NCI-H2196 treated with DMSO at 0.1 percent for 48 hours (cell line): ENCODE measurements around the gene THSD4.

ENCODE experiments used
- DNase-seq: peaks from one replicate; lab custom pipeline; 2025; ENCODE audit not compliant: unreplicated experiment; lab: John Stamatoyannopoulos, UW

Gene THSD4

DNA sequence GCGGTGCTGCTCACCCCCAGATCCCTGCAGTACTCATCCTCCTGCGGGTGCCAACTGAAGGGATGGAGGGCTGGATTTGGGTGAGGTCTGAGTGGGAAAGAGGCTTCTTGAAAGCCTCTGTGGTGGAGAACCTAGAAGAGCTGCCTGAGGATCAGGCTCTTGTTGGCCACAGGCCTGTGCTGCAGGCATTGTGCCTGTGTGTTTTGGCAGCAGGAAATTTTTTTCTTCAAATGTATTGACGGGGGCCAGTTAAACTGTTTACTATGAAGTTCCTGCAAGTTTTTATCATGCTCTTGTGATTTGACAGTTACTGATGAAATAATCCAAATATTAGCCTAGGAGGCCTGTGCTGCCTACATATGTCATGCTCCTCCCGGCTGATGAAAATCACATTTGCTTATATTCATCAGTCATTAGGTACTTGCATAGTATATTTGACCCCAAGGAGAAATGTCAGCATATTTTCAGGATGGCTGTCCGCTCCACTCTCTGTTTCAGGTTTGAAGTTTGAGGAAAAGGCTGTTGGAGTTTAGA is 103.1 kb downstream of the THSD4 start:
- no peak for DNase-seq

DNA sequence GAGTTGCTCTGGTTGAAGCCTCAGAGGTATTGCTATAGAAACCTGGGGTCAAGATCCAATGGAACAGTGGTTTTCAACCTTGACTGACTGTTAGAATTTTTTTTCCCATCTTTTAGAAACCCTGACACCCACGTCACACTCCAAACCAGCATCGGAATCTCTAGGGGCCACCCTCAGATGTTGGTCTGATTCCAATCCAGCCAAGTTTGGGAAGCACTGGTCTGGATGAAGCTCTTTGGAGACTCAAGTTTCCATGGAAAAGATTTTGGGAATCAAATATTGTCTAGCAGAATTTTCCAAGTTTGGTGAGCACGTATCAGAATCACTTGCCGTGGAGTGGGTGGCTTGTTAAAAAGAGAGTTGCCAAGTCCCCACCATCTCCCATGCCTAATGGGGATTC is 103.8 kb downstream of the THSD4 start:
- DNase-seq = no peak

DNA sequence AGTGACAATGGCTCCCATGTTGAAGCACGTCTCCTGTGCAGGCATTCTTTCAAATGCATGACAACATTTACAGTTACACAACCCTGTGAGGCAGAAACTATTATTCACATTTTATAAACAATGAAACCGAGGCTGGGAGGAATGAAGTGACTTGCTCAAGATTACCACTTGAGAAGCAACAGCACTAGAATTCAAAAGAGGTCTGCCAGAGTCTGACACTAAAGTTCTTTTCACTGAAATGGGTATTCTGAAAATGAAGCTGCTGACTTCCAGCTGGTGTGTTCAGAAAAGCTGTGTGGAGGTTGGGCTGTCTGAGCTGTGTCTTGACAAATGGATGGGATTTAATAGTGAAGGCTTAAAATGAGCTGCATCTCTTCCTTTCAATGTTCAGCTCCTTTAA is 104.4 kb downstream of the THSD4 start:
- DNase-seq = no peak

DNA sequence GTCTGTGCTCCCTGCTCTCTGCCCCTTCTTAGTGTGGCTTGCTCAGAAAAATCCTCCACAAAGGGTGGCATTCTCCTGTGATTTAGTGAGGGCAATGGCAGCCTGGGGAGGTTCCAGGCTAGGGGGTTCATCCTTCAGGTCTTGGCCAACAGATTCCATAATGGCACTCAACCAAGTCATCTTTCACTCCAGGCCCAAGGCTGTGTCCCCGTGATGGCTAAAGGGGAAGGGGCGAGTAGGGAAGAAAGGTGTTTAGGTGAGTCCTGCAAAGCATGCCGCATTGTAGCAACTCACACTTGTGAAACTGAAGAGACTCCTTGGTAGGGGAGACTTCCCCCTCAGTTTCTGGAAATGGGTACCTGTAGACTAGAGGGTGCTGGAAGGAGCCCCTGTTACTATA is 105.6 kb downstream of the THSD4 start:
- no peak for DNase-seq

DNA sequence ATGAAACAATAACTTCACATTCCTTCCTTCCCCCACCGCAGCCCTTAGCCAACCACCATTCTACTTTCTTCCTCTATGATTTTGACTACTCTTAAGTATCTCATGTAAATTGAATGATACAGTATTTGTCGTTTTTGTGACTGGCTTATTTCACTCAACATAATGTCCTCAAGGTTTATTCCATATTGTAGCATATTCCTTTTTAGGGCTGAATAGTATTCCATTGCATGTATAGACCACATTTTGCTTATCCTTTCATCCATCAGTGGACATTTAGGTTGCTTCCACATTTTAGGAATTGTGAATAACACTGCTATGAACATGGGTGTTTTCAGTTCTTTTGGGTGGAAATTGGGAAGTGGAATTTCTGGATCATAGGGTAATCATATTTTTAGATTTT is 106.1 kb downstream of the THSD4 start:
- DNase-seq = no peak

DNA sequence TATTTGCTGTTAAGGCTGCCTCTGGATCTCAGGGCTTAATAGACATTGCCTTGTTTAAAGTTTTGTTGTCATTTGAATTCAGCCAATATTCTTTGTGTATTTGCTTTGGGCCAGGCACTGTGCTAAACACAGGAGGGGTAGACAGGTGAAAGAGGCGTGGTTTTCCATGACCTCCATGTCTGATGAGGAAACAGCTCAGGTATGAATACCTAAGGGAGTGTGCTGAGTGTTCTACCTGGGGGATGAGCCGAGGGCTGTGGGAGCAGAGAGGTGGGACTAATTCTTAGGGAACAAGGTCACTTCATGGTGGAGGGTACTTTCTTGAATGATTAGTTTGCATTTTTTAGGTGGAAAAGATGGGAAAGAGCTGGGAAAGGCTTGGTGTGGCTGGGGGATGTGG is 108.2 kb downstream of the THSD4 start:
- DNase-seq = no peak

DNA sequence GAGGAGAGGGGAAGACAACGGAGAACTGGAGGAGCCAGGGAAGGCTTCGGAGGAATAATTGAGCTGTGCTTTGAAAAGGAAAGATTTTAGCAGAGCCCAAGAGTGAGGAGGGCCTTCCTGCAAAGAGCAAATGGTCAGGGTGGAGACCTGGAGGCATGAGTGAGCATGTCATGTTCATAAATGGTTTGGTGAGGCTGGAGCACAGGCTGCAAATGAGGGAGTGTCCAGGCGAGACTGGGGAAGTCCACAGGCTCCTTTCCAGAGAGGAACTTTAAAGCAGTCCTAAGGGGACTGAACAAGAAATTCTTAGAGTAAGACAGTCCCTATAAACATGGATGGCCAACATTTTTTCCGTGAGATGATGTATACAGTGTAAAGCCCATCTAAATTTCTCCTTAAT is 108.8 kb downstream of the THSD4 start:
- DNase-seq = no peak

DNA sequence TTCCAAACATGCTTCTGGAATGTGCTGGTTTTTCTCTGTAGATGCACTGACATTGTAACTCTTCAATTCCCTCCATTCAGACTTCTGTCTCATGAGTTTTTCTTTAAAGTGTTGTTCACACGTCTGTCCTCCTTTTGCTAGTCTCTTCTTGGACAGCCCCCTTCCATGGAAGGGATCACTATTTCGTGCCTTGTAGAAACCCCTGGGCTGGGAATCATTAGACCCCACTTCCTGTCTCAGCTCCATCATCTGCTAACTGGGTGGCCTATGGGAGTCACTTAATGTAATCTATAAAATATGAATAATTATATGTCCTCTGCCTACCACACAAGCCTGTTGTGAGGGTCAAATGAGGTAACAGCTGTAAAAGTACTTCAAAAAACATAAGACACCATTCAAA is 110.6 kb downstream of the THSD4 start:
- DNase-seq = no peak

DNA sequence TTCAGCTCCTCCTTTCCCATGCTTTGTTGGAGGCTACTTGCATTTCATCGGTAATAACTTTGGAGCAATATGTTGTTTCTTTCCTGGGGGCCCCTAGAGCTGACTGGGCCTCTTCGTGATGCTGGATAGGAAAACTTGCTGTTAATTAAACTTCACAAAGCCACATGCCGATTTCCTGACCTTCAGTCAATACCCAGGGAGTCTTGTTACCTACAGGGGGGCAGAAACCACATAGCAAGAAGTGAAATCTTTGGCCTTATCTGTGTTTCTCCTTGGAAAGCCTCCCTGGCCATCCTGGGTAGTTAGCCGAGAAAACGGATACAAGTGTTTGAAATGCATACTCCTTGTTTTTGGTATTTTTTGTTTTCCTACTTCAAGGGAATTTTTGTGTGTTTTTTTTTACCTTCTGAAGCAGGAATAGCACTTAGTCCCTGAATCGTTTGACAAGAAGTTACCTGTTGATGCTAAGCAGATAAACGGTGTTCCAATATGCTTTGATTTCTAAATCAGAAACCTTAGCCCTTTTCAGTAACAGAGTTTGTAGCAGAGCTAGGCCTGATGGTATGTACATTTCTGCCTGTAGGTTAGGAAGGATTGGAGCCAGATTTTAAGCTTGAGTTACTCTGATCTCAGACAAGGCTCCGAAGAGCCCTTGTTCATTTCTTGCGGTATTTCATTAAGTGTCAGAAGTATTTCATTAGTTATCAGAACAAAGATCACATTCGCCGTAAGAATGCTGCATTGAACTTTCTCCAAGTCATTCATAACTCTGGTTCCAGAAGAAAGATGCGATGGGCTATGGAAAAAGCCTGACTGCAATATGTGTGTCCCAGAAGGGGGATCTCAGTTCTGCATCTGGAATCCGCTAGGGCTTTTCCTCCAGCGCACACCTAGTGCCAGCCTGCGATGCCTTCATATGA is 111.5 kb downstream of the THSD4 start:
- DNase-seq = no peak

DNA sequence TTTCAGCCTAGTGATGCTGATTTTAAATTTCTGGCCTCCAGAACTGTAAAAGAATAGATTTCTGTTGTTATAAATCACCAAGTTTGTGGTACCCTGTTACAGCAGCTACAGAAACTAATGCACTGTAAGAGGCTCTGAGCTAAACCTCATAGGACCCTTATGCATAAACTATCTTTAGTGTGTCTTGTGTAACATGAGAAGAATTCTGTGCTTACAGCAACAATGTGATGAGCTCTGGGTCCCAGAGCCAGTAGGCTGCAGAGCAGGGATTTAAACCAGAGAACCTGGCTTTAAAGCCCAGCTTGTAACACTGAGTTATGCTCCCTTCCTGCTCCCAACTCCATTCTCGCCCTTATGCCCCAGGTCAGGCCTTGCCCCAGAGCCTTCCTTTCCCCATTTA is 113.1 kb downstream of the THSD4 start:
- no peak for DNase-seq

DNA sequence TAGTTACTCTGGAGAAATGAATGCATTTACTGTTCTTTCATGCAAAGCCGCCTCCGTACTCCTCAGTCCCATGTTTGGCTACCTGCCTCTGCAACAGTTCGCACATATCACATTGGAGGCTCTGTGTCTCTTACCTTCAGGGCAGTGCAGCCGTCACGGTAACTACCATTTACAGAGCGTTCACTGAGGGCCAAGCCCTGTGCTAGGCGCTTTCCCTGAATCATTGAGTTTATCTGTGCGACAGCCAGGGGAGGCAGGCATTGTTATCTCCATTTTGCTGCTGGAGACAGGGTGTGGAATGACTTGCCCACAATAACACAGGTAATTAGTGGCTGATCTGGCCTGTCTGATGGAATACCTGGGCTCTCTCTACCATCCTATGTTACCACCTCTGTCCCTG is 115.0 kb downstream of the THSD4 start:
- no peak for DNase-seq

DNA sequence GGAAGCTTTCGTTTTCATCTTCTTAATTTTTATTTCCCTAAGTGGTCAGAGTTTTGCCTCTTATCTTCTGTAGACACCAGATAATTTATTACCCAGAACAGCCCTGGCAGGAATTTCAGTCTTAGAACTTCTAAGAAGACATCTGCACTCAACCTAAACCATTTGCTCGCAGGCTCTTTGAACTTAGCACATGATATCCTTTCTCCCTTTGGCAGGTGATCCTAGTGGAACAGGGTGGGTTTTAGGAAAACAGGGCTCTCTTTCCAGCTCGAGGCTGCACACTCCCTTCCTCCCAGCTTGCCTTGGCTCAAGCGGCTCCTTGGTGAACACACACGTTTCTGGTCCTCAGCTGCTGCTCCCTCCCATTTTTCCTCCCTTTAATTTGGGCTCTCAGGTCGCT is 116.5 kb downstream of the THSD4 start:
- no peak for DNase-seq

DNA sequence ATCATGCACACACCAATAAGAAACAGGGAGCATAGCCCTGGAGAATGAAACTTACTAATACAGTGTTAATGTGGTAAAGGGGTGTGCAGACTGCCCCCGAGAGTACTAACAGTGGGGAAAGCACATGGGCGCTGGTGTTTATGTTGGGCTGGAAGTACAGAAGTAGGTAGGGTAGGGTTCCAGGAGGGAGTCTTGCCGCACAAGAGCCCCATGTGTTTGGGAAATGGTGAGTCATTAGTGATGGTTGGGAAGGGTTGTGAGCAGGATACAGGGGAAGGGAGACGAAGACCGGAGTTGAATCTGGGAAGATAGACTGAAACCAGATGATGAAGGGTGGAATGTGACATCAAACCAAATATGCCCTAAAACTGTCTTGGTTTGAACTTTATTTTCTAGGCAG is 117.1 kb downstream of the THSD4 start:
- no peak for DNase-seq

DNA sequence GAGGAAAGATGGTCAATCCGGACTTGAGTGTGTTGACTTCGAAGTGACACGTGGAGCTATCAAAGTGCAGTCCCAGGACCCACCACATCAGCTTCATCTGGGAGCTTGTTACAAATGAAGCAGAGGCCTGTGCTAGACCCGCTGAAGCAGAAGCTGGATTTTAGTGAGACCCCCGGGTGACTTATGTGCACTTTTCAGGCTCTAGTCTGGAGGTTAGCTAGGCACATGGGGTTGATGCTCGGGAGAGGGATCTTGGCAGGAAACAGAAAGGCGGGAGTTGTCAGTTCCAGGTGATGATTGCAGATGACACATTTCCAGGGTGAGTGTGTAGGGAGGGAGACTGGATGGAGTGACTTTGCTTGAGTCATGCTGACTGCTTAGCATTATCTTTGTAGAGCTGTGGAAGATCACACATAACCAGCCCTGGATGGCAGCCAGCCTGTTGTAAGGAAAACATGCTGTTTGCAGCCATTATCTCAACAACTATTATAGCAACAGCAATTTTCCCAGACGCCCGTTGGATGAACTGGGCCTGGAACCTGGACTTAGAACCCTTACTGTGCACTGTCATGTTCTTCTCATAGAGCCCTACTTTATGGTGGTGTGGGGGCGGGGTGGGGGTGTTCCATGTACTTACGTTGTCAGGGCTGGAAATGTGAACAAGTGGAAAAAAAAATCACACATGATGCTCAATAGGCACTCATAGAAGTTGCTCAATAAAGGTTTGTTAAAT is 122.4 kb downstream of the THSD4 start:
- no peak for DNase-seq

DNA sequence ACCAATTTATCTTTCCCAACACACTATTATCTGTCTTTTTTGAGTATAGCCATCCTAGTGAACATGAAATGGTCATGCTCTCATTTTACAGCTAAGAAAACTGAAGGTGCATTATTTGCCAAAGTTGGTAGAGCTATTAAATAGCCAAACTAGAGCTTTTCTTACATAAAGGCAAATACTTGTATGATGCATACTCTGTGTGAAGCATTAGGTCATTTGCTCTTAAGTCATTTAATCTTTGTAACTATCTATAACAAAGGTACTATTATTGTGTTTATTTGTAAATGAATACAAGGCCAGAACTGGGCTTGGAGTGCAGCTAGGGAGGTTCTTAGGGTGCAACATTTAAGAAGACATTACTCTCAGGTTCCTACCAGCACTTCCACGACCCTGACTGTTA is 123.7 kb downstream of the THSD4 start:
- no peak for DNase-seq

DNA sequence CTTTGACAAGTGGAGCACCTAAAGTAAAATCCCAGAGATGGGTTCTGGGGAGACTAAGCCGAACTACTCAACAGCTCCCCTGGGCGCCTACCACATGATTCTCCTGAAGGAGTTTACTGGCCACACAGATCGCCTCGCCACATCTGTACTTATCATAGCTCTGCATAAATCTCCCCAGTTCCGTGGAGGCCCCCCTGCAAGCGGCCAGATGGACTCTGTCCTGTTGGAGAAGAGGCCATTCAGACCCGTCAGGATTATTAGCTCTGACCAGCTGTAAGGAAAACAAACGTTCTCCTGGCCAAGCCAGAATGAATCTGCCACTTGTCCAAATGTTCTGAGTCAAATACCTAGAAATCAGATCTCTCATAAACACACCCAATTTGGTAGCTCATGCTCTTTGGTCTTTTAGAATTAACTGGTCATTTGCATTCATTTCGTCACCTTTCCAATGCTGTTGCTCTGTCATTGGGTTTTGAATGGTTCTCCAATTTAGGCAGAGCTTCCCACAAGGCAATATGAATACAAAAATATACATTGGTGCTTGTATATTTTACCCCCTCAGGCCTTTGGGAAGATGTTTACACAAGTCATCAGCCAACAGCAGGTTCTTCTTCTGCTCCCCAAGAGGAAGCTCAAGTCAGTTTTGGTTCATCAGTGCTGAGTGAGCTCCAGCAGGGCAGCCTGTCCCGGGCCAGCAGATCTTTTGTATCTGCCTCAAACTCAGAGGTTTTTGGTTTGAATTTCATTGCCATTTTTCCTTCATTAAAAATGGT is 124.5 kb downstream of the THSD4 start:
- no peak for DNase-seq

DNA sequence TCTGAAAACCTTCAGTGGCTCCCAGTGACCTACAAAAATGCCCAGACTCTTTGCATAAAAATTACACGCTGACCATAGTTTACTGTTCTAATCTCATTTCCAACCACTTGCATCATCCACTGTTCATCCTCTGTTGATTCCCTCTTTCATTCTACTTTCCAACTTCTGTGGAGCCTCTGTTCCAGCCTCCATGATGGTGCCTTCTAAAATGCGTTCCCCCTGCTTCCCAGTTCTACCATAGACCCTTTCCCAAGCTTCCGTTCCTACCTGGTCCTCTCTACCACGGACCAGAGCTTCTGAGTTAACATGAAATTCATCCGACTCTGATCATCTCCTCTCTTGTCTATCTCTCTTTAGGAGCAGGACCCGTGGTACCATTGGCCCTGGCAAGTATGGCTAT is 127.0 kb downstream of the THSD4 start:
- no peak for DNase-seq

DNA sequence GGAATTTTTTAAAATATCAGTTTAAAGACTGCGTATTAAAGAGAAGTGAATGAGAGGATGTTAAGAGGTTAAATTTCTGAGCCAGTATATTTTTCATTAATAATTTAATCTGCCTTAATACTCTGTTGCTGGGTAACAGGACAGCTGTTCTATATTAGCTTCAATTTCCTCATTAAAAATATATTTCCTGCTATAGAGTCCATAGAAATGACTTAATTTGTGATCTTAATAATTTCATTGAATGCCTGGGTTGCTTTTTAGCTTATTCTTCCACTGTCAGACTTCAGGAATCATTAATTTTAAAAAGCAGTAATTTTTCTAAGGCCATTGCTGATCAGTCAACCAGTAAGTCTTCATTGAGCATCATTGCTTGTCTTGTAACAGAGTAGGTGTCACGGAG is 129.0 kb downstream of the THSD4 start:
- DNase-seq = no peak

DNA sequence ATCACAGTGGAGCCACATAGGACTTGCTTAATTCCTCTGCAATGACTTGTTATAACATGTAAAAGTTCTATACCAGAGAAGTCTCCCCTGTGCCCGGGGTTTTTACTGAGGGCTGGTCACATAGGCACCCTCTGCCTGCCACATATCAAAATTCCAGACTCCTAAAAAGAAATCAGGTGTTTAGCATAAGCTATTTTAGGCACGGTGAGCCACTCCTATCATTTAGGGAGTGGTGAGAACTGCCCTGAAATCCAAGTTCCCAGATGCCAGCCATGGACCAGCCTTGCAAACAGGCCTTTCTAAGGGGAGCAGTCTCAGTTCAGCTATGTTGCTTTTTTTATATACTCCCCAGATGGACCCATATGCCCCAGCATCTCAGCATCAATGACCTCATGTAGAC is 130.3 kb downstream of the THSD4 start:
- DNase-seq = no peak

DNA sequence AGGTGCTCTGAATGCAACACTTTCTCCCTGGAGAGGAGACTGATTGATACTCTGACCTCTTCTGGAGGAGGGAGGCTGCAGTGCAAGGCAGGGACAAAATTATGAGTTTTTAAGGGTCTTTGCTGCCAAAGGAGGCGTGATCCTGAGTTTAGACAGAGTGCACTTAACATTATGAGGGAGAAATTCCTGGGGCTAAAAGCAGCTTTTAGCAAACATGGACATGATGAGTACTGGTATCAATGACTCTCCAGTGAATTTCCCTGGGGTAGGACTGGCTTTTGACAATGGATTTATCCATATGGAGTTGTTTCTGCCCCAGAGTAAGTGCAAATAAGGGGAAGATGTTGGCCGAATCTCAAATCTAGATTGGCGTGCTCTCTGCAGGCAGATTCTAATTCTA is 133.1 kb downstream of the THSD4 start:
- DNase-seq = no peak

DNA sequence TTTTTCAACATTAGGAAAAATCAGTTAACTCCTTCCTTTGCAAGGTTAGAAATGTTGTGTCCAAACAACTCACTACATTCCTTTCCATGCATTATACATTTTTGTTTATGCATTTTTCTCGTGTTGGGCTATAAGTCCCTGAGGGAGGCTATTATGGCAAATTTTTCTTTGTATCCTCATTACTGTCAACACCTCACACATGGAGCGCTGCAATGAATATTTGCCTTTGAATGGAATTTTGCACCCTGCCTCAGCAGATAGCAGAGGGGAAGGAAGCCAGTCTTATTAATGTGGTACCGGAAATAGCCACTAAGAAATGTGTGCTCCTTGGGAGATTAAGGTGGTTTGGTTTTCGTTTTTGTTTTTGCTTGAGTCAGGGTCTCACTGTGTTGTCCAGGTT is 134.7 kb downstream of the THSD4 start:
- no peak for DNase-seq
